Parathyroid adenoma (tissue), 2 donors: ENCODE data around the gene ITGB1.

Experiments
- H2AFZ ChIP-seq: fragments of 300-600 bp; sonication (generic); one replicate; pipeline ENCODE4 v1.7.0; 2017; ENCODE audit warnings: antibody characterized with exemption, mild to moderate bottlenecking
- H3K27ac ChIP-seq: fragments of 300-600 bp; sonication (generic); one replicate; pipeline ENCODE4 v1.7.0; 2017
- H3K27me3 ChIP-seq: fragments of 300-600 bp; sonication (generic); one replicate; pipeline ENCODE4 v1.7.0; 2017; ENCODE audit warnings: low read length; ENCODE audit not compliant: control insufficient read depth, insufficient read depth
- H3K36me3 ChIP-seq: fragments of 300-600 bp; sonication (generic); one replicate; pipeline ENCODE4 v1.7.0; 2017; ENCODE audit warnings: low read length; ENCODE audit not compliant: control insufficient read depth, insufficient read depth
- H3K4me1 ChIP-seq: fragments of 300-600 bp; sonication (generic); one replicate; pipeline ENCODE4 v1.7.0; 2017; ENCODE audit warnings: control low read depth
- H3K4me2 ChIP-seq: fragments of 300-600 bp; sonication (generic); one replicate; pipeline ENCODE4 v1.7.0; 2017; ENCODE audit warnings: low read length
- H3K4me3 ChIP-seq: fragments of 300-600 bp; sonication (generic); one replicate; pipeline ENCODE4 v1.7.0; 2017; ENCODE audit warnings: low read depth, low read length
- H3K79me2 ChIP-seq: fragments of 300-600 bp; sonication (generic); one replicate; pipeline ENCODE4 v1.7.0; 2017; ENCODE audit warnings: control low read depth
- H3K9ac ChIP-seq: fragments of 300-600 bp; sonication (generic); one replicate; pipeline ENCODE4 v1.7.0; 2017; ENCODE audit warnings: mild to moderate bottlenecking
- H3K9me3 ChIP-seq: fragments of 300-600 bp; sonication (generic); one replicate; pipeline ENCODE4 v1.7.0; 2017; ENCODE audit warnings: low read length; ENCODE audit not compliant: control insufficient read depth
- TF ChIP-seq, protein P1 (sequence below): fragments of 300-600 bp; sonication (generic); IDR thresholded peaks from one replicate; pipeline ENCODE4 v1.7.0; 2017; ENCODE audit warnings: antibody characterized with exemption, mild to moderate bottlenecking
- donor health status: primary hyperparathyroidism.

Gene ITGB1

DNA sequence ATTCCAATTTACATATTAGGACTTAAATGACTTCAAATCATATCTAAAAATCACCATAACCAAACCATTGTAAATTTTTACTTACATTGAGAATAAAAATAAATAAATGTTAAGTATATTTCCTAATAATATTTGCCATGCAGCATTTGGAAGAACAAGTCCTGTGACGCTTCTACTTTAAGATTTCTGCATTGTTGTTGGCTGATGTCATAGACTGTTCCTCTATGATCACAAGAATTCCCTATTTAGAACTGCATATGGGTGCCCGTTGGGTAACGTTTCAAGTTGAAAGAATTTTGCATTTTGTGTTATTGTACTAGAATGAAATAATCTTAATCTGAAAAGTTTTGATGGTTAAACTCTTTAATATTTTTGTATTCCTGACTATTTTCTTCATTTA lies 5.1 kb upstream of the ITGB1 start:
- Histone ChIP-seq H3K4me3 (no peak overlapping the region), H3K79me2 (no peaks in the 10 kb centered on the region), H2AFZ (no peak overlapping the region), H3K27ac (no peak overlapping the region), H3K27me3 (no peaks in the 10 kb centered on the region), H3K9me3 (no peaks in the 10 kb centered on the region), H3K4me1 (peaks cover 7% of the 10 kb centered on the region), H3K36me3 (no peaks in the 10 kb centered on the region), H3K4me2 (no peak overlapping the region), H3K9ac (no peak overlapping the region)
- TF ChIP-seq, protein P1, sequence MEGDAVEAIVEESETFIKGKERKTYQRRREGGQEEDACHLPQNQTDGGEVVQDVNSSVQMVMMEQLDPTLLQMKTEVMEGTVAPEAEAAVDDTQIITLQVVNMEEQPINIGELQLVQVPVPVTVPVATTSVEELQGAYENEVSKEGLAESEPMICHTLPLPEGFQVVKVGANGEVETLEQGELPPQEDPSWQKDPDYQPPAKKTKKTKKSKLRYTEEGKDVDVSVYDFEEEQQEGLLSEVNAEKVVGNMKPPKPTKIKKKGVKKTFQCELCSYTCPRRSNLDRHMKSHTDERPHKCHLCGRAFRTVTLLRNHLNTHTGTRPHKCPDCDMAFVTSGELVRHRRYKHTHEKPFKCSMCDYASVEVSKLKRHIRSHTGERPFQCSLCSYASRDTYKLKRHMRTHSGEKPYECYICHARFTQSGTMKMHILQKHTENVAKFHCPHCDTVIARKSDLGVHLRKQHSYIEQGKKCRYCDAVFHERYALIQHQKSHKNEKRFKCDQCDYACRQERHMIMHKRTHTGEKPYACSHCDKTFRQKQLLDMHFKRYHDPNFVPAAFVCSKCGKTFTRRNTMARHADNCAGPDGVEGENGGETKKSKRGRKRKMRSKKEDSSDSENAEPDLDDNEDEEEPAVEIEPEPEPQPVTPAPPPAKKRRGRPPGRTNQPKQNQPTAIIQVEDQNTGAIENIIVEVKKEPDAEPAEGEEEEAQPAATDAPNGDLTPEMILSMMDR: no peak

DNA sequence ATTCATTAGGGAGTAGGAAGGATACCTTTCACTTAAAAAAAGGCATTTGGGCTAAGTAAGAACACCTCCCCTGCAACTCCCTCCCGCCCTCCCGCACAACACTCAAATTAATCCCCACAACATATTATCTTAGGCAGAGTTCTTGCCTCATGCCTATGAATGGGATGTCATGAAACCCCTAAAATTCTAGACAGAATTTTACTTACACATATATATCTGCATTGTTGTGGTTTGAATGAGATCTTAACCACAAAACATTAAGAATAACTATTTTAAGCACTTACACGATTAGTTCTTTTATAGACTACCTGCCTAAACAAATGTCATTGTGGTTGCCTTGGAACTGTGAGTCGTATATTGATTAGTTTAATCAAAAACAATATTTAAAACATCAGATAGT lies 4.5 kb upstream of the ITGB1 start:
- H3K36me3 ChIP-seq: no peaks in the 10 kb centered on the region
- no peaks in the 10 kb centered on the region for H3K27me3 ChIP-seq
- peaks cover 7% of the 10 kb centered on the region for H3K4me1 ChIP-seq
- peaks cover 2% of the 10 kb centered on the region for H3K79me2 ChIP-seq
- H3K9me3 ChIP-seq: no peaks in the 10 kb centered on the region
- no peak overlapping the region for H3K9ac ChIP-seq
- H3K4me2 ChIP-seq: no peak overlapping the region
- no peak overlapping the region for H3K4me3 ChIP-seq
- TF ChIP-seq, protein P1: no peak
- no peak overlapping the region for H3K27ac ChIP-seq
- H2AFZ ChIP-seq: no peak overlapping the region

DNA sequence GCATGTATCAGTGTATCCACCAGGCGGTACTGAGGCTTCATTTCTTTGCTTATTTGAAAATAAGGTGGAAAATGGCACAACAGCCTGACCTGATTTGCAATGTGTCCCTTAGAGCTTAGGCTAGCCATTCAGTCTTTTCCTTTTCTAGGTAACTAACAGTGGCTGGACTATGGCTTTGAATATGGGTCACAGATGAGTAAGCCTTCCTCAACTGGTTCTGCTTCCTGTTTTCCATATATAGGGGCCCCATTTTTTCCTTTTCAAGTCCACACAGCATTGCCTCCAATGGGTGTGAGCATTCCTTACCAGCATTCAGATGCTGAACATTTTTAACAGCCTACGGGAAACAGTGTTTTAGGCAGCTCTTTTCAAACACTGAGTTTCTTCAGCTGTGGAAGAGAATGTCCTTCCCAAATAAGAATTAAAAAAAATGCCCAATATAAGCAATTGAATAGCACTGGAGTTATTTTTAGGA lies 3.9 kb upstream of the ITGB1 start:
- Histone ChIP-seq H3K9me3 (no peaks in the 10 kb centered on the region), H3K4me2 (no peak overlapping the region), H3K4me1 (peaks cover 7% of the 10 kb centered on the region), H3K27me3 (no peaks in the 10 kb centered on the region), H3K79me2 (peaks cover 6% of the 10 kb centered on the region), H3K36me3 (no peaks in the 10 kb centered on the region), H3K27ac (peak overlapping the region; percentile 30), H3K9ac (no peak overlapping the region), H3K4me3 (no peak overlapping the region), H2AFZ (peak overlapping the region; percentile 40)
- TF ChIP-seq, protein P1: no peak

DNA sequence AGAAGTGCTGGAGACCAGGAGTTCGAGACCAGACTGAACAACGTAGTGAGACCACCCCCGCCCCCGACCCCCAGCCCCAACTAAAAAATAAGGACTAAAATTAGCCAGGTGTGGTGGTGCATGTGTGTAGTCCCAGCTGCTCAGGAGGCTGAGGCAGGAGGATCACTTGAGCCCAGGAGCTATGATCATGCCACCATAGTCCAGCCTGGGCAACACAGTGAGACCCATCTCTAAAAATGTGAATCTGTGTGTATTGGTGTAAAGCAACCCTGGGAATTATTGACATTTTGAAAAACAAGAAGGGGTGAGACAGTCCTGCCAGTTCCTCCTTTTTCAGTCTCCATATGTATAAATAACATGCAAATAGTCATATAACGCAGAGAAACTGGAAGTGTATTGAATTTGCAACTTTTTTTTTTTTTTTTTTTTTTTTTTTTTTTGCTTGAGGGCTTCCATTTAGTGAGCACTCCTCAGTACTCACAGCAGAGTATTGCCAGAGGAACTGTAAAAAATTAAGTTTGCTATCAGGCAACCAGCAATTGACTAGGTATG lies 3.4 kb upstream of the ITGB1 start:
- Histone ChIP-seq H3K79me2 (peaks cover 10% of the 10 kb centered on the region), H3K36me3 (no peaks in the 10 kb centered on the region), H3K9ac (no peak overlapping the region), H2AFZ (no peak overlapping the region), H3K4me3 (no peak overlapping the region), H3K9me3 (no peaks in the 10 kb centered on the region), H3K27ac (peak overlapping the region; percentile 30), H3K4me1 (peaks cover 7% of the 10 kb centered on the region), H3K27me3 (no peaks in the 10 kb centered on the region), H3K4me2 (no peak overlapping the region)
- TF ChIP-seq, protein P1: no peak

DNA sequence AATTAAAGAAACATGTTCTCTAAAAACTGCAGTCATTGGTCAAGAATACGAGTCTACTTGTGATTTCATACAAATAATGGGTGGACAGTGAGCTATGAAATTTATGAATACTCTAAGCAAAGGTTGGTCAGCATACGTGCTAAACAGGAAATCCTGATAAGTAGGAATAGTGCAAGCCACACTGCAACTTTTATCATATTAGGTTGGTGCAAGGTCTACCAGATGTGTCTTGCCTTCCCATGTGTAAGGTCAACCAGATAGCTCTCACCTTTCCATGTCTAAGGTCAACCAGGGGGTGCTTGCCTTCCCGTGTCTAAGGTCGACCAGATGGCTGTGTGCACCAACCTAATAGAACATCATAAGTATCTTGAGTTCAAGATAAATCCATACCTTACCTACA lies 2.0 kb upstream of the ITGB1 start:
- Histone ChIP-seq H3K4me3 (no peak overlapping the region), H3K9ac (no peak overlapping the region), H3K79me2 (peaks cover 16% of the 10 kb centered on the region), H2AFZ (no peak overlapping the region), H3K27me3 (no peaks in the 10 kb centered on the region), H3K4me2 (peak overlapping the region; percentile 11), H3K9me3 (no peaks in the 10 kb centered on the region), H3K4me1 (peaks cover 7% of the 10 kb centered on the region), H3K36me3 (no peaks in the 10 kb centered on the region), H3K27ac (peak overlapping the region; percentile 89)
- TF ChIP-seq, protein P1: no peak
